ENCODE data around the gene POU6F2.

Gene POU6F2, protein sequence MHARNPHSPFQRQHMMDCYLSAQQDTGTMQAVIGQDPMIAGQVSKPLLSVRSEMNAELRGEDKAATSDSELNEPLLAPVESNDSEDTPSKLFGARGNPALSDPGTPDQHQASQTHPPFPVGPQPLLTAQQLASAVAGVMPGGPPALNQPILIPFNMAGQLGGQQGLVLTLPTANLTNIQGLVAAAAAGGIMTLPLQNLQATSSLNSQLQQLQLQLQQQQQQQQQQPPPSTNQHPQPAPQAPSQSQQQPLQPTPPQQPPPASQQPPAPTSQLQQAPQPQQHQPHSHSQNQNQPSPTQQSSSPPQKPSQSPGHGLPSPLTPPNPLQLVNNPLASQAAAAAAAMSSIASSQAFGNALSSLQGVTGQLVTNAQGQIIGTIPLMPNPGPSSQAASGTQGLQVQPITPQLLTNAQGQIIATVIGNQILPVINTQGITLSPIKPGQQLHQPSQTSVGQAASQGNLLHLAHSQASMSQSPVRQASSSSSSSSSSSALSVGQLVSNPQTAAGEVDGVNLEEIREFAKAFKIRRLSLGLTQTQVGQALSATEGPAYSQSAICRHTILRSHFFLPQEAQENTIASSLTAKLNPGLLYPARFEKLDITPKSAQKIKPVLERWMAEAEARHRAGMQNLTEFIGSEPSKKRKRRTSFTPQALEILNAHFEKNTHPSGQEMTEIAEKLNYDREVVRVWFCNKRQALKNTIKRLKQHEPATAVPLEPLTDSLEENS

GRCh38 chr7:38977685-38978084 lies at the start of gene POU6F2:
Gene POU6F2 (plus strand): TSS chr7:38977909. CDS start chr7:38977954, 45 bp downstream.
- no peaks in the 10 kb centered on the region for H3K36me3 ChIP-seq
- peaks cover 0 to 3% of the 10 kb centered on the region in 2 donors for H3K27me3 ChIP-seq
- H3K27ac ChIP-seq: no peak within 1 kb of the TSS
- H3K4me1 ChIP-seq: peaks cover 0 to 24% (median 7%) of the 10 kb centered on the region in 4 donors
- intact Hi-C loops (cut with DNase I; ENCODE audit: low total_unique reads): no loop called here
- no peak within 1 kb of the TSS for H3K4me3 ChIP-seq
- H3K9me3 ChIP-seq: no peaks in the 10 kb centered on the region
- TF ChIP-seq, protein P1, sequence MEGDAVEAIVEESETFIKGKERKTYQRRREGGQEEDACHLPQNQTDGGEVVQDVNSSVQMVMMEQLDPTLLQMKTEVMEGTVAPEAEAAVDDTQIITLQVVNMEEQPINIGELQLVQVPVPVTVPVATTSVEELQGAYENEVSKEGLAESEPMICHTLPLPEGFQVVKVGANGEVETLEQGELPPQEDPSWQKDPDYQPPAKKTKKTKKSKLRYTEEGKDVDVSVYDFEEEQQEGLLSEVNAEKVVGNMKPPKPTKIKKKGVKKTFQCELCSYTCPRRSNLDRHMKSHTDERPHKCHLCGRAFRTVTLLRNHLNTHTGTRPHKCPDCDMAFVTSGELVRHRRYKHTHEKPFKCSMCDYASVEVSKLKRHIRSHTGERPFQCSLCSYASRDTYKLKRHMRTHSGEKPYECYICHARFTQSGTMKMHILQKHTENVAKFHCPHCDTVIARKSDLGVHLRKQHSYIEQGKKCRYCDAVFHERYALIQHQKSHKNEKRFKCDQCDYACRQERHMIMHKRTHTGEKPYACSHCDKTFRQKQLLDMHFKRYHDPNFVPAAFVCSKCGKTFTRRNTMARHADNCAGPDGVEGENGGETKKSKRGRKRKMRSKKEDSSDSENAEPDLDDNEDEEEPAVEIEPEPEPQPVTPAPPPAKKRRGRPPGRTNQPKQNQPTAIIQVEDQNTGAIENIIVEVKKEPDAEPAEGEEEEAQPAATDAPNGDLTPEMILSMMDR (IDR thresholded peaks at IDR 0.05): no peak
- DNase-seq: no peak

DNA sequence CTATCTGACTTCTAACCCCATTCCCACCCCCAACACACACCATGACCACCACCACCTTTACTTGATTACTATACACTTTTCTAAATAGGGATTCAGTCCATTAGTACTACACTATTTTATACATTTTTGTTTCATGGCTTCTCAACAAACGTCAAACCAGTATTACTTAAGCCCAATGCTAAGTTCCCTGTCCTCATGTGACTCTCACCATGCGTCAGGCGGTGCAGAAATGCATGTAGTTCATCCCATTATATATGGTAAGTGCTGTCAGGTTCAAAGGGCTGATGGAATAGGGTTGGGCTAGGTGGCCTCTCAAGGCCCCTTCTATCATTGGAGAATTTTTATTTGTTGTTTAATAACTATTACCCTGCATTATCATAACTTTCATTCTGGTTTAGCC lies 49.2 kb upstream of the POU6F2 start:
- H3K27me3 ChIP-seq: no peaks in the 10 kb centered on the region
- no peak overlapping the region for H3K27ac ChIP-seq
- no peak for DNase-seq
- peaks cover 0 to 7% (median 0%) of the 10 kb centered on the region in 4 donors for H3K4me1 ChIP-seq
- no peak overlapping the region for H3K4me3 ChIP-seq
- intact Hi-C loops (cut with DNase I; ENCODE audit: low total_unique reads): loop anchor here (5.0 kb wide), 1 partner anchor 539 kb away; no protein-coding TSS in a partner anchor
- no peaks in the 10 kb centered on the region for H3K9me3 ChIP-seq
- TF ChIP-seq, protein P1 (IDR thresholded peaks at IDR 0.05): no peak
- no peaks in the 10 kb centered on the region for H3K36me3 ChIP-seq

DNA sequence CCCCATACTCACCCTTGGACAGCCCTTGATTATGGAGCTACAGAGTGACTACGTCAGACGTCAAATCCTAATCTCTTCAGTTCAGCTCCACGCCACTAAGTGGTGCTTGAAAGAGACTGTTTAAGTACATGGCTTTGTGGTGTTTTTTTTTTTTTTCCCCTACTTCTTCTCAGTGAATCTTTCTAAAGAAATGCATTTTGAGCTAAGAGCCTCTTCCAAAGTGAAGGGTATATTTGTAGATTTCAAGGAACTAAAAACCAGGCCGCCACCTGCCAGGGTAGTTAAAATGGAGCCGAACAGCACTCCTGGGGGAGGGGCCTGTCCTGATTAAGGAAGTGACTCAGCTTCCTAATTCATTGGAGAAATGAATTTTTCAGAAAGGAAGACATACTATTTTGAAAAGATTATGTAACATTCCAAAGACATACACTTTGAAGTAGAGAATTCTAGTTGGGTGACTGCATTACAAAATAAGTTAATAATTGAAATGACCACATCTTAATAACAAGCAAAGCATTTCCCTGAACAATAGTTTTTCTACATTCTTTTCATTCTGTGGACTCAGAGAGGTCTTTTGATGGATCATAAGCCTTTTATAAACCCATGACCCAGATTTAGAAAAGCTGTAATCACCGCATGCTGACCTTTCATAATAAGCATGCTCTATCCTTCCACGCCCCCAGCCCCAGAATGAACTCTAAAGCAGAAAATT lies 48.1 kb upstream of the POU6F2 start:
- Histone ChIP-seq H3K36me3 (no peaks in the 10 kb centered on the region), H3K27ac (no peak overlapping the region), H3K4me1 (peaks cover 0 to 7% (median 0%) of the 10 kb centered on the region in 4 donors), H3K9me3 (no peaks in the 10 kb centered on the region), H3K27me3 (no peaks in the 10 kb centered on the region), H3K4me3 (no peak overlapping the region)
- no peak for DNase-seq
- intact Hi-C loops (cut with DNase I; ENCODE audit: low total_unique reads): loop anchor here (5.0 to 10.0 kb wide), 2 partner anchors 538 to 595 kb away; no protein-coding TSS in a partner anchor
- TF ChIP-seq, protein P1 (IDR thresholded peaks at IDR 0.05): no peak

DNA sequence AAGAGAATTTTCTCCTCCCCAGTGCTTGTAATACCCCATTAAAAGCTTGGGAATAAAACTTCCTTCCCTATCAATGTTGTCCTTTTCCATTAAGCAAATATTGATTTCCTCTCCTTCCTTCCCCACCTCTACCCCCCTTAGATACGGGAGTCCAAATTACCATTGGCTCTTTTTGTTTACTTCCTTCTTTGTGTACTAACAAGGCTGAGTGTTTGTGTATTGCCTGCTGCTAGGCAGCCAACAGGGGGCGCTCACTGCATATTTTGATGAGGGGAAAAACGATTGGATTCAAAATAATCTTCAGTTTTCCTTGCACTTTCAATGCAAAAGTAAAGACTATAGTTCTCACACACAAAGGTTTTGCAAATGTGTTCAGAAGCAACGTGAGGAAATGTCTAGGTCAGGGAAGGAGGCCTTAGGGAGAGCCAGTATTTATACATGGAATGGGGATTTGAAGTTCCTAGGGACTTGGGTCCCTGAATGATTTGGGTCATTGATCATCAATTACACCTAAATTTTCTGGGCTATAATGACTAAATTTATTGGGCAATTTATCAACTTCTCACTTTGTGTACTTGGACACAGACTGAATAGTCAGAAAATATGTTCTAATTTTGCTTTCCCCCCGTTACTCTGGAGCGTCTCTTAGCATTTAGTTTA lies 45.1 kb upstream of the POU6F2 start:
- no peaks in the 10 kb centered on the region for H3K9me3 ChIP-seq
- intact Hi-C loops (cut with DNase I; ENCODE audit: low total_unique reads): loop anchor here (10.0 kb wide), 1 partner anchor 592 kb away; no protein-coding TSS in a partner anchor
- no peak overlapping the region for H3K4me3 ChIP-seq
- TF ChIP-seq, protein P1 (IDR thresholded peaks at IDR 0.05): peak; percentile 88 to 89
- peaks cover 0 to 7% (median 0%) of the 10 kb centered on the region in 4 donors for H3K4me1 ChIP-seq
- H3K27me3 ChIP-seq: no peaks in the 10 kb centered on the region
- H3K27ac ChIP-seq: no peak overlapping the region
- H3K36me3 ChIP-seq: no peaks in the 10 kb centered on the region
- DNase-seq: peak; percentile 49 to 69

- DNase-seq: no peak
- intact Hi-C loops (cut with DNase I; ENCODE audit: low total_unique reads): loop anchor here (10.0 kb wide), 1 partner anchor 591 kb away; no protein-coding TSS in a partner anchor
- H3K4me1 ChIP-seq: peaks cover 0 to 17% (median 3%) of the 10 kb centered on the region in 4 donors
- H3K9me3 ChIP-seq: no peaks in the 10 kb centered on the region
- H3K36me3 ChIP-seq: no peaks in the 10 kb centered on the region
- H3K27ac ChIP-seq: no peak overlapping the region
- TF ChIP-seq, protein P1 (IDR thresholded peaks at IDR 0.05): no peak
- no peaks in the 10 kb centered on the region for H3K27me3 ChIP-seq
- no peak overlapping the region for H3K4me3 ChIP-seq
Observed at GRCh38 chr7:38934051-38934450, 43.7 kb upstream of the POU6F2 start.
